GM18505 (cell line): ENCODE results near the gene MRPL54.

ENCODE experiments used
- ATAC-seq: cut with Tn5 transposase; IDR thresholded peaks from one replicate; pipeline ENCODE4 v1.9.1; 2021; ENCODE audit not compliant: unreplicated experiment
- POLR2A ChIP-seq: IDR thresholded peaks from 4 replicates; pipeline ENCODE4 v1.6.1; 2011; ENCODE audit warnings: borderline replicate concordance; ENCODE audit not compliant: insufficient read depth, insufficient read length; ENCODE audit errors: extremely low read depth

MRPL54 gene

GRCh38 chr19:3788996-3789778 is 26.7 kb downstream of the MRPL54 start:
- TF ChIP-seq POLR2A: no peak
- no peak for ATAC-seq

GRCh38 chr19:3790209-3790734 is 27.8 kb downstream of the MRPL54 start:
- TF ChIP-seq POLR2A: no peak
- ATAC-seq: no peak

GRCh38 chr19:3790941-3791340 is 28.5 kb downstream of the MRPL54 start:
- no peak for ATAC-seq
- TF ChIP-seq POLR2A: no peak

GRCh38 chr19:3792114-3792513 is 29.6 kb downstream of the MRPL54 start:
- ATAC-seq: no peak
- no peak for TF ChIP-seq POLR2A

GRCh38 chr19:3793799-3794198 is 31.3 kb downstream of the MRPL54 start:
- no peak for ATAC-seq
- TF ChIP-seq POLR2A: no peak

- TF ChIP-seq POLR2A: no peak
- no peak for ATAC-seq
Measured at GRCh38 chr19:3796358-3796757, 33.9 kb downstream of the MRPL54 start.

- ATAC-seq: no peak
Measured at GRCh38 chr19:3798137-3798536, 35.7 kb downstream of the MRPL54 start.

GRCh38 chr19:3800996-3801395 is 38.5 kb downstream of the MRPL54 start:
- no peak for ATAC-seq
- TF ChIP-seq POLR2A: no peak

More at GRCh38 chr19:3798137-3798536, 35.7 kb downstream of the MRPL54 start:
- no peak for TF ChIP-seq POLR2A

GRCh38 chr19:3801412-3802096 is 39.1 kb downstream of the MRPL54 start:
- ATAC-seq: no peak
- TF ChIP-seq POLR2A: no peak

- TF ChIP-seq POLR2A: no peak
- no peak for ATAC-seq
Measured at GRCh38 chr19:3803114-3803888, 40.8 kb downstream of the MRPL54 start.

- TF ChIP-seq POLR2A: no peak
- ATAC-seq: no peak
Measured at GRCh38 chr19:3803986-3804385, 41.5 kb downstream of the MRPL54 start.

- no peak for ATAC-seq
- TF ChIP-seq POLR2A: no peak
Measured at GRCh38 chr19:3804429-3804828, 41.9 kb downstream of the MRPL54 start.

GRCh38 chr19:3805859-3806258 is 43.4 kb downstream of the MRPL54 start:
- no peak for ATAC-seq
- no peak for TF ChIP-seq POLR2A
